GM06990 (cell line): ENCODE results near the gene ZNF148.

Experiments used
- DNase-seq: peaks from one replicate; pipeline ENCODE4 v3.0.0-alpha.2; 2011; ENCODE audit not compliant: insufficient read length; ENCODE audit errors: extremely low read depth
- H3K27me3 ChIP-seq: replicated peaks from 2 replicates; pipeline ENCODE4 v1.6.0; 2011; ENCODE audit warnings: low read length; ENCODE audit not compliant: control insufficient read depth, insufficient read depth
- H3K36me3 ChIP-seq: 2 replicates; pipeline ENCODE4 v1.5.1; 2011; ENCODE audit warnings: low read length; ENCODE audit not compliant: control insufficient read depth, insufficient read depth
- H3K4me3 ChIP-seq: replicated peaks from 2 replicates; pipeline ENCODE4 v1.5.1; 2011; ENCODE audit warnings: low read depth, mild to moderate bottlenecking, control low read depth, low read length
- CTCF ChIP-seq: IDR thresholded peaks from 2 replicates; pipeline ENCODE4 v1.5.1; 2011; ENCODE audit warnings: low read length, control low read depth, mild to moderate bottlenecking, inconsistent platforms; ENCODE audit not compliant: insufficient read depth, poor library complexity, severe bottlenecking

ZNF148 gene

DNA sequence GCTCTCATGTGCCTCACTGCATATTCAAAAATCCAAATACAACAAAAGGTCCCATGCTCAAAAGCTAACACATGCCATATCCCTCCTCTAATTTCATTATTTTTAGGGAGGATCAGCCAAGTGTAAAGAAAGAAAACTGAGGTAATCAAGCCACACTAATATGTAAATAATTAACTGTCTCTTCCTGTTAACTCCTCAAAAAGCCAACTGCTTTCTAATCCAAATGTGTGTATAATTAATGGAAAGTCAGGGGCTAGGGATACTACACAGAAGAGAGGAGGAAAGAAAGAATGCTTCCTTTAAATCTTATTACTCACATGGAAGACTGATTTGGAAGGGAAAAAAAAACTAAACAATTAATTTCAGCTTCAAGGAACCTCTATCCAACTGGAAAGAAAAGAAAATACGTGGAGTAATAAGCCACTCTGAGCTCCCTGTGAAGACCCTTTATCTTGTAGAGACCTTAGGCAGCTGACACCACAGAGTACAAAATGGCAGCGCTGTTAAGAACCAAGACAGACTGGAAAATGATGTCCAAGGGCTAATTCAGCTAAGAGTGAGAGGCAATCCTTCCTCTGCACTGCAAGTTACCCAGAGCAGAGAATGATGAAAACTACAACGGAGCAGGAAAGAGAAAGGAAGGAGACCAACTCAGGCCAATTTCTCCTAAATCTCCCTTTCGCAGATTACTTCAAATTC, 56.8 kb downstream of the ZNF148 start:
- no peaks in the 10 kb centered on the region for H3K27me3 ChIP-seq
- no peak overlapping the region for H3K4me3 ChIP-seq
- peaks cover 3% of the 10 kb centered on the region; the same call in 1 of the 2 replicates for H3K36me3 ChIP-seq
- DNase-seq = no peak
- no peak for TF ChIP-seq CTCF

GRCh38 chr3:125317761-125318160, 57.4 kb downstream of the ZNF148 start:
- TF ChIP-seq CTCF = no peak
- DNase-seq = no peak
- Histone ChIP-seq H3K27me3 (no peaks in the 10 kb centered on the region), H3K4me3 (no peak overlapping the region), H3K36me3 (peaks cover 5% of the 10 kb centered on the region; the same call in 1 of the 2 replicates)

DNA sequence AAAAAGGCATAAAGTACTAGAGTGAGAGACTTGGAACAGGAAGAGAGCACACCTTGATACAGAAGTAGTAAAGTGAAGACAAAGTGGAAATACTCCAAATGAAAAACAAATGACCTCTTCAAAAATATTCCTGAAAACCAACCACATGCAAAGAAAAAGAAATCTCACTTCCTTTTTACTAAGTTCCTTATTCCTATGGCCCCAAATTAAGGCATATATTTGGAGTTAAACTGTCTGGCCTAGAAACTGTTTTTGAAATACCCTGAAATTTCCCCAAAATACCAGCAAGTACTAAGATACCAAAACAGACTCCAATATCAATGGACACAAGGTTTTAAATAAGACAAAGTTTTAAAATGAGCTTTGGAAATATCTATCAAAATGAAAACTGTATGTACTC, 58.2 kb downstream of the ZNF148 start:
- DNase-seq = no peak
- Histone ChIP-seq H3K4me3 (no peak overlapping the region), H3K36me3 (peaks cover 7% of the 10 kb centered on the region; the same call in 1 of the 2 replicates)

GRCh38 chr3:125316246-125316645, 58.9 kb downstream of the ZNF148 start:
- DNase-seq = no peak
- Histone ChIP-seq H3K36me3 (peaks cover 7% of the 10 kb centered on the region; the same call in 1 of the 2 replicates), H3K4me3 (no peak overlapping the region), H3K27me3 (no peaks in the 10 kb centered on the region)
- TF ChIP-seq CTCF = no peak

More for the DNA sequence above, 58.2 kb downstream of the ZNF148 start:
- no peaks in the 10 kb centered on the region for H3K27me3 ChIP-seq
- TF ChIP-seq CTCF = no peak

- Histone ChIP-seq H3K27me3 (no peaks in the 10 kb centered on the region), H3K36me3 (peaks cover 5% of the 10 kb centered on the region; the same call in 1 of the 2 replicates)
These were observed 62.0 kb downstream of the ZNF148 start for GRCh38 chr3:125313060-125313635.

More at GRCh38 chr3:125313060-125313635, 62.0 kb downstream of the ZNF148 start:
- no peak overlapping the region for H3K4me3 ChIP-seq
- no peak for TF ChIP-seq CTCF
- no peak for DNase-seq
